Ureter (tissue), 1 donor: Measurements from ENCODE around the gene SLC5A10. TPM values are rescaled to one million over a fixed set of nuclear protein-coding genes. Genes with fewer than 3 reads are reported as not detected.
"Not testable (repeated sequence)": the region's sequence is repeated elsewhere in the genome, so short reads cannot be mapped to it uniquely, and the experiment has no call there.

Source experiments
- DNase-seq: peaks from one replicate; pipeline ENCODE4 v3.0.0-alpha.2; 2020; ENCODE audit warnings: low spot score
- total RNA-seq: library from RNA; stranded (reverse); gene quantifications from one replicate; pipeline ENCODE4 v1.2.4, GENCODE V29; 2023
- donor health status: DM: yes; HTN: yes; CAD: no.

The SLC5A10 gene
- total RNA-seq, 1 donor from 2014 or later, result not detected

GRCh38 chr17:19017804-19018599, 66.0 kb downstream of the SLC5A10 start:
- DNase-seq, result no peak

- no peak for DNase-seq
These were observed 66.6 kb downstream of the SLC5A10 start for GRCh38 chr17:19018600-19018950.

GRCh38 chr17:19019041-19019941, 67.3 kb downstream of the SLC5A10 start:
- no peak for DNase-seq

- DNase-seq, result no peak
These were observed 68.1 kb downstream of the SLC5A10 start for GRCh38 chr17:19020016-19020415.

GRCh38 chr17:19021011-19021621, 69.2 kb downstream of the SLC5A10 start:
- DNase-seq, result not testable (repeated sequence)

- no peak for DNase-seq
These were observed 69.7 kb downstream of the SLC5A10 start for GRCh38 chr17:19021622-19022083.

GRCh38 chr17:19022128-19022527, 70.2 kb downstream of the SLC5A10 start:
- DNase-seq, result no peak

- DNase-seq, result no peak
These were observed 70.8 kb downstream of the SLC5A10 start for GRCh38 chr17:19022747-19023146.

GRCh38 chr17:19023209-19023999, 71.4 kb downstream of the SLC5A10 start:
- no peak for DNase-seq

GRCh38 chr17:19024101-19025078, 72.4 kb downstream of the SLC5A10 start:
- no peak for DNase-seq

- not testable (repeated sequence) for DNase-seq
These were observed 76.7 kb downstream of the SLC5A10 start for GRCh38 chr17:19028671-19029070.

- DNase-seq, result not testable (repeated sequence)
These were observed 77.8 kb downstream of the SLC5A10 start for GRCh38 chr17:19029740-19030139.

GRCh38 chr17:19030771-19031449, 78.9 kb downstream of the SLC5A10 start:
- not testable (repeated sequence) for DNase-seq

GRCh38 chr17:19031729-19032128, 79.8 kb downstream of the SLC5A10 start:
- DNase-seq, result peak; percentile 81

- DNase-seq, result not testable (repeated sequence)
These were observed 80.5 kb downstream of the SLC5A10 start for GRCh38 chr17:19032377-19032988.

- DNase-seq, result not testable (repeated sequence)
These were observed 84.2 kb downstream of the SLC5A10 start for GRCh38 chr17:19036186-19036585.

- DNase-seq, result not testable (repeated sequence)
These were observed 85.6 kb downstream of the SLC5A10 start for GRCh38 chr17:19037547-19037946.

- not testable (repeated sequence) for DNase-seq
These were observed 86.0 kb downstream of the SLC5A10 start for GRCh38 chr17:19038007-19038406.

GRCh38 chr17:19038730-19039129, 86.8 kb downstream of the SLC5A10 start:
- DNase-seq, result not testable (repeated sequence)
